ENCODE results near the gene FTL.

FTL gene

DNA sequence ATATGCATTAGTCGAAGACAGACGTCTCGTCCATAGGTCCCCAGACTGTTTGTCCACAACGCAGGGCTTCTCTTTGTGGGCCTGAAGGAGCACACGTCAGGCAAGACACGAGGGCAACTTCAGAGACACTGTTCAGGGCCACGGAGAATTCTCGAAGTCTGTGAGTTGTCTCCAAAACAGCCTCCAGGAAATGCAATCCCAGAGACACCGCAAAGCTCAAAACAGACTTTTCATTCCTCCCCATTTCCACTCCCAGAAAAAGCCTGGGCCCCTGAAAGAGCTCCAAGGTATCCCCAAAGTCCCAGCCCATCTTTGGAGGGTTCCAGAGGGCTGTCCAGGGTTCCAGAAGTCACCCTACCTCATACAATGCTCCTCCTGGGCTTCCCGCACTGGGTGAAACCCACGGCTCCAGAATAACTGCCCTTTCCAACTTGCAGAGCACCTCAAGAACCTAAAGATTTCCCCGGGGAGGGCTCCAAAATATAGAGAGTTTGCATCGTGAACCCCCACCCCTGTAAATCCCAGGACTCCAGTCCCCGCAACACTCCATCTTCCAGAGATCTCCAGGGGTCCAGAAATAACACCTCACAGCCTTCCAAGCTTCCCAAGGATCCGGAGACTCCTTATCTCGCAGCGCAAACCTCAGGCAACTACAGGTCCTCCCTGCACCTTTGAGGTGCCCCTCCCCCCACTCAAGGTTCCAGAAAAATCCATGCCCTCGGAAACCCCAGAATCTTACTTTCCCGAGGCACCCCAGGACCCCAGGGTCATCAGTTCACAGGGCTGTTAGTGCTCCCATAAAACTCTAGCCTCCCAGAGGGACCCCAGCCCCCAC, 687 bp upstream of the FTL start:
- no peak for DNase-seq (ENCODE audit: low read depth)
- peak overlapping the region; percentile 28 for H3K4me3 ChIP-seq (ENCODE audit: low read depth, low read length)
- TF ChIP-seq, protein P1, sequence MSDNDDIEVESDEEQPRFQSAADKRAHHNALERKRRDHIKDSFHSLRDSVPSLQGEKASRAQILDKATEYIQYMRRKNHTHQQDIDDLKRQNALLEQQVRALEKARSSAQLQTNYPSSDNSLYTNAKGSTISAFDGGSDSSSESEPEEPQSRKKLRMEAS (IDR thresholded peaks at IDR 0.05; ENCODE audit: low read depth, low read length), result peak; percentile 31; the same call in 1 of the 2 replicates
- TF ChIP-seq CTCF (IDR thresholded peaks at IDR 0.05; ENCODE audit: low read depth, low read length) (no peak), MYC (IDR thresholded peaks at IDR 0.05; ENCODE audit: low read depth, low read length) (no peak), POLR2A (IDR thresholded peaks at IDR 0.05; ENCODE audit: extremely low read depth, insufficient read length) (no peak)

DNA sequence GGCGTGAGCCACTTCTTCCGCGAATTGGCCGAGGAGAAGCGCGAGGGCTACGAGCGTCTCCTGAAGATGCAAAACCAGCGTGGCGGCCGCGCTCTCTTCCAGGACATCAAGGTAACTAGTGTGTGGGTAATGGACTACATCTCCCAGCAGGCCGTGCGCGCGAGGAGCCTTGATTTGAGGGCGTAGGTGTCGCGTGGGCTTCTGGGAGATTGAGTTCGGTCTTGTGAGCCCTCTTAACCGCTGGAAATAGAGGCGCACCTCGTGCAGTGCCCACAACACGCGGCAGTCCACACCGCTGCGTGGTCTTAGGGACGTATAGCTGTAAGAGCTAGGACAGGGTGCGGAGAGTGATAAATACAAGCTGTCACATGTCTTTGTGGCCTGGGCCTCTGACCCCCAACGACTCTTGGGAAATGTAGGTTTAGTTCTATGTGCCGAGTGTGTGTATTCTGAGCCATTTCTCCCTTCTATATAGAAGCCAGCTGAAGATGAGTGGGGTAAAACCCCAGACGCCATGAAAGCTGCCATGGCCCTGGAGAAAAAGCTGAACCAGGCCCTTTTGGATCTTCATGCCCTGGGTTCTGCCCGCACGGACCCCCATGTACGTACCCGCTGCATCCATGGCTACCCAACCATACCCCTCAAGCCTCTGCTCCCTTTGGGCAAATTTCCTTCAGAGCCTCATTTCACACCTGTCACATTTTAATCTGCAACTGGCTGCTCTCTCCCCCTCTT, 864 bp downstream of the FTL start:
- peak overlapping the region; percentile 97 for H3K4me3 ChIP-seq (ENCODE audit: low read depth, low read length)
- peak; percentile 88 for DNase-seq (ENCODE audit: low read depth)
- TF ChIP-seq CTCF (IDR thresholded peaks at IDR 0.05; ENCODE audit: low read depth, low read length) (no peak), POLR2A (IDR thresholded peaks at IDR 0.05; ENCODE audit: extremely low read depth, insufficient read length) (no peak), MYC (IDR thresholded peaks at IDR 0.05; ENCODE audit: low read depth, low read length) (peak; percentile 79)
- TF ChIP-seq, protein P1 (IDR thresholded peaks at IDR 0.05; ENCODE audit: low read depth, low read length), result peak; percentile 82

DNA sequence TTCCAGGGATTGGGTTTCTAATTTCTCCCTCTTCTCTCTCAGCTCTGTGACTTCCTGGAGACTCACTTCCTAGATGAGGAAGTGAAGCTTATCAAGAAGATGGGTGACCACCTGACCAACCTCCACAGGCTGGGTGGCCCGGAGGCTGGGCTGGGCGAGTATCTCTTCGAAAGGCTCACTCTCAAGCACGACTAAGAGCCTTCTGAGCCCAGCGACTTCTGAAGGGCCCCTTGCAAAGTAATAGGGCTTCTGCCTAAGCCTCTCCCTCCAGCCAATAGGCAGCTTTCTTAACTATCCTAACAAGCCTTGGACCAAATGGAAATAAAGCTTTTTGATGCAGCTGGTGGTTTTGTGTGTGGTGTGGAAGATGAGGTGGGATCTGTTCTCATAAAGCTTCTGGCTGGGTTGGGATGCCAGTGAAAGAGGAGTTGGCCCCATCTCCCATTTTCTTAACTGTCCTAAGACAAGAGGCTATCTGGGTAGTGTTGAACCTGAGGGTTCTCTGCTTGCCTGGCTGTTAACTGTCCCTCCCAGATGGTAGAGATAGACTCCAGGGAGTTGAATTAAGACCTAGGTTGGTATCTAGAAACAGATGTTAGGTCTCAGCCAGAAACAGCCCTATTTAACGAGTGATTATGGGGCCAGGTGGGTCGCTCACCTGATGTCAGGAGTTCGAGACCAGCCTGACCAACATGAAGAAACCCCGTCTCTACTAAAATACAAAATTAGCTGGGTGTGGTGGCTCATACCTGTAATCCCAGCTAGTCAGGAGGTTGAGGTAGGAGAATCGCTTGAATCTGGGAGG, 1.6 kb downstream of the FTL start:
- H3K4me3 ChIP-seq (ENCODE audit: low read depth, low read length), result peak overlapping the region; percentile 97
- peak; percentile 10 for TF ChIP-seq POLR2A (IDR thresholded peaks at IDR 0.05; ENCODE audit: extremely low read depth, insufficient read length)
- TF ChIP-seq, protein P1 (IDR thresholded peaks at IDR 0.05; ENCODE audit: low read depth, low read length), result no peak
- peak; percentile 39 for DNase-seq (ENCODE audit: low read depth)

- no peak overlapping the region for H3K4me3 ChIP-seq (ENCODE audit: low read depth, low read length)
- DNase-seq (ENCODE audit: low read depth), result peak; percentile 55
- TF ChIP-seq, protein P1 (IDR thresholded peaks at IDR 0.05; ENCODE audit: low read depth, low read length), result no peak
- peak; percentile 2 for TF ChIP-seq POLR2A (IDR thresholded peaks at IDR 0.05; ENCODE audit: extremely low read depth, insufficient read length)
These were observed 2.5 kb downstream of the FTL start for GRCh38 chr19:48967346-48968178.

DNA sequence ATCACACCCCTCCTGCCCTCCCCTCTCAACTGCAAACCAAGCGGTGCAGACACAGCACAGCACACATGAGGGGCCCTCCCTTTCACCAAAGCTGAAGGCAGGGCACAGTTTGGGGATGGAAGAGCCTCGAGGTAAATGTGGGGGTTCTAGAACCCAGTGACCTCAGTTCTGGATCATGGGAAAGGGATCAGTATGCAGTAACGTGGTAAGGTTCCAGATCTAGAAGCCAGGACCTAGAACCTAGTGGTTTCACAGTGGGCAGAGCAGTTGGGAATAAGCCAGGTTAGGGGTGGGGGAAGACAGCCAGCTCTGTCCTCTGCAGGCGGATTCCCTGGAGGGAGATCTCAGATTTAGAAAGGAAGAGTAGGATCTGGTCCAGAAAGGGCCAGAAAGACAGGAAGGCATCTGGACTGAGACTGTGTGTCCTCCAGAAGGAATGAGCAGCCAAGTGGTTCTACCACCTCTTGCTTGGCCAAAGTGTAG, 3.1 kb downstream of the FTL start:
- no peak for TF ChIP-seq CTCF (IDR thresholded peaks at IDR 0.05; ENCODE audit: low read depth, low read length)
- TF ChIP-seq MYC (IDR thresholded peaks at IDR 0.05; ENCODE audit: low read depth, low read length), result no peak
- TF ChIP-seq, protein P1 (IDR thresholded peaks at IDR 0.05; ENCODE audit: low read depth, low read length), result no peak
- no peak for TF ChIP-seq POLR2A (IDR thresholded peaks at IDR 0.05; ENCODE audit: extremely low read depth, insufficient read length)
- DNase-seq (ENCODE audit: low read depth), result no peak
- H3K4me3 ChIP-seq (ENCODE audit: low read depth, low read length), result no peak overlapping the region

Data from NB4 (cell line).